Measurements from ENCODE around the gene TNFRSF4. TPM values are rescaled to one million over a fixed set of nuclear protein-coding genes. Genes with fewer than 3 reads are reported as not detected.

Gene TNFRSF4
- total and polyA plus RNA-seq, 2 of the 13 experiments (the other 11 are each of a cell fraction or from before 2014, with no cell fraction given), result not detected

- TF ChIP-seq MED8 (CRISPR knock-in tag; IDR thresholded peaks at IDR 0.05; ENCODE audit: insufficient replicate concordance) (no peak), PLRG1 (conservative IDR thresholded peaks at IDR 0.05) (no peak), POLR2AphosphoS2 (IDR thresholded peaks at IDR 0.05; ENCODE audit: low read depth, low read length) (no peak), IKZF5 (CRISPR knock-in tag; IDR thresholded peaks at IDR 0.05) (no peak), ZBTB40 (IDR thresholded peaks at IDR 0.05) (no peak), ZBTB40 (CRISPR knock-in tag; IDR thresholded peaks at IDR 0.05) (no peak), NFYB (CRISPR knock-in tag; IDR thresholded peaks at IDR 0.05) (no peak), CEBPZ (IDR thresholded peaks at IDR 0.05; ENCODE audit: low read length) (no peak), ZFAT (CRISPR knock-in tag; conservative IDR thresholded peaks at IDR 0.05) (no peak), ZSCAN31 (CRISPR knock-in tag; IDR thresholded peaks at IDR 0.05; ENCODE audit: low read depth) (no peak), FOXC1 (CRISPR knock-in tag; IDR thresholded peaks at IDR 0.05; ENCODE audit: borderline replicate concordance) (no peak), TRIM24 (CRISPR knock-in tag; IDR thresholded peaks at IDR 0.05) (no peak), LCORL (IDR thresholded peaks at IDR 0.05) (no peak), LCORL (CRISPR knock-in tag; IDR thresholded peaks at IDR 0.05) (peak; percentile 28; the same call in 1 of the 2 replicates), RXRB (CRISPR knock-in tag; IDR thresholded peaks at IDR 0.05; ENCODE audit: borderline replicate concordance) (no peak), MBD4 (IDR thresholded peaks at IDR 0.05; ENCODE audit: borderline replicate concordance, low read length) (no peak)
Observed at GRCh38 chr1:1168451-1169411, 45.2 kb downstream of the TNFRSF4 start (continued).
